Calu3 (cell line): ENCODE results near the gene GPER1. TPM values are rescaled to one million over a fixed set of nuclear protein-coding genes. Genes with fewer than 3 reads are reported as not detected.
"Not testable (repeated sequence)": the region's sequence is repeated elsewhere in the genome, so short reads cannot be mapped to it uniquely, and the experiment has no call there.

Source experiments
- BruUV-seq: library from RNA; stranded (reverse); fragments of 400-500 nt; replicated peaks from 2 replicates; lab custom pipeline; 2021; lab: Mats Ljungman, UMichigan
- CTCF ChIA-PET: fragments of 300-600 bp; sonication (Branson Sonifier 250); formaldehyde crosslinking; loops from one replicate; lab custom pipeline; 2022; ENCODE audit warnings: antibody characterized with exemption; lab: Charles Lee
- DNase-seq: peaks from one replicate; pipeline ENCODE4 v3.0.0; 2022
- H3K27ac Mint-ChIP-seq: one replicate; pipeline ENCODE4 v1.8.0; 2022; ENCODE audit warnings: mixed read lengths; ENCODE audit not compliant: unreplicated experiment
- H3K27me3 Mint-ChIP-seq: one replicate; pipeline ENCODE4 v1.8.0; 2022; ENCODE audit warnings: mixed read lengths; ENCODE audit not compliant: unreplicated experiment
- H3K36me3 Mint-ChIP-seq: one replicate; pipeline ENCODE4 v1.8.0; 2022; ENCODE audit warnings: mild to moderate bottlenecking, moderate library complexity, mixed read lengths; ENCODE audit not compliant: insufficient read depth, unreplicated experiment
- H3K4me1 Mint-ChIP-seq: one replicate; pipeline ENCODE4 v1.8.0; 2022; ENCODE audit warnings: mild to moderate bottlenecking, low read depth, mixed read lengths; ENCODE audit not compliant: unreplicated experiment
- H3K4me3 Mint-ChIP-seq: one replicate; pipeline ENCODE4 v1.8.0; 2022; ENCODE audit warnings: mild to moderate bottlenecking, low read depth, moderate library complexity, mixed read lengths; ENCODE audit not compliant: unreplicated experiment
- H3K9me3 Mint-ChIP-seq: one replicate; pipeline ENCODE4 v1.8.0; 2022; ENCODE audit warnings: low read depth, mixed read lengths; ENCODE audit not compliant: unreplicated experiment
- CTCF ChIP-seq: fragments of 200-600 bp; IDR thresholded peaks from one replicate; pipeline ENCODE4 v1.8.0; 2022; ENCODE audit warnings: antibody characterized with exemption; ENCODE audit not compliant: unreplicated experiment
- intact Hi-C: fragments of 100-400 bp; cut with micrococcal nuclease; formaldehyde crosslinking; loops from one replicate; pipeline ENCODE4 v1.10.0; 2022; ENCODE audit not compliant: unreplicated experiment
- total RNA-seq: library from RNA; stranded (reverse); gene quantifications from 2 replicates; pipeline ENCODE4 v1.2.3, GENCODE V29; 2022

The GPER1 gene
- total RNA-seq, 1 experiment from 2014 or later, result 0.26 TPM

DNA sequence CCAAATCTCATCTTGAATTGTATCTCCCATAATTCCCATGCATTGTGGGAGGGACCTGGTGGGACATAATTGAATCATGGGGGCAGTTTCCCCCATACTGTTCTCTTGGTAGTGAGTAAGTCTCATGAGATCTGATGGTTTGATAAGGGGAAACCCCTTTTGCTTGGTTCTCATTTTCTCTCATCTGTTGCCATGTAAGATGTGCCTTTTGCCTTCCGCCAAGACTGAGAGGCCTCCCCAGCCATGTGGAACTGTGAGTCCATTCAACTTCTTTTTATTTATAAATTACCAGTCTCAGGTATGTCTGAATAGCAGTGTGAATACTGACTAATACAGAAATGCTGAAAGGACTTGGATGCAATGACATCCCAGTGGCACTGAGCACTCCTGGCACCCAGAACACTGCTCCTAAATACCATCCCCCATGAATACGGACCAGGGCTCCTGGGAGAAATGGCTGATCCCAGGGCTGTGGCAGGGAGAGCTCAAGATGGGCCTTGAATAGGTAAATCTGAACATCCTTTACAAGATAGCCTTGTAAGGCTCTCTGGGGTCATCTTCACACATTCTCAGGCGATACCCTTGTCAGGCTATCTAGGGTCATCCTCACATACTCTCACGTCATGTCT, 52.7 kb downstream of the GPER1 start:
- peaks cover 28% of the 10 kb centered on the region for H3K36me3 Mint-ChIP-seq
- DNase-seq, result no peak
- no peak overlapping the region for H3K27ac Mint-ChIP-seq
- CTCF ChIA-PET, result interaction anchor here (2.3 kb wide), 1 partner anchor 17 kb away, joined by 17 read pairs; no protein-coding TSS in a partner anchor
- H3K4me1 Mint-ChIP-seq, result peaks cover 13% of the 10 kb centered on the region
- no TSS peak for BruUV-seq
- intact Hi-C loops, result no loop called here
- no peaks in the 10 kb centered on the region for H3K9me3 Mint-ChIP-seq
- H3K27me3 Mint-ChIP-seq, result no peaks in the 10 kb centered on the region
- H3K4me3 Mint-ChIP-seq, result no peak overlapping the region
- no peak for TF ChIP-seq CTCF

DNA sequence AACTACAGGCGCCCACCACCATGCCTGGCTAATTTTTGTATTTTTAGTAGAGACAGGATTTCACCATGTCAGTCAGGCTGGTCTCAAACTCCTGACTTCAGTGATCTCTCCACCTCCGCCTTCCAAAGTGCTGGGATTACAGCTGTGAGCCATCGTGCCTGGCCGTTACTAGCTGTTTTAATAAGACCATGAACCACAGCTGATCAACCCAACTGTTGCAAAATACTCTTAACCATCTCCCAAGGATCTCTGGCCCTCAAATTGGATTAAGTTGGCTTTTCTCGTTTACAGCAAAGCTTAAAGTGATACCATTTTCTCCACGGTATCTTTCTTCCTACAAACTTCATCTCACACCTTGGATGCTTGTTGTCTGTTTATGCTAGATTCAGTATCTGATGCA, 53.7 kb downstream of the GPER1 start:
- no TSS peak for BruUV-seq
- H3K9me3 Mint-ChIP-seq, result no peaks in the 10 kb centered on the region
- H3K4me1 Mint-ChIP-seq, result peaks cover 9% of the 10 kb centered on the region
- intact Hi-C loops, result no loop called here
- H3K27ac Mint-ChIP-seq, result no peak overlapping the region
- no peak overlapping the region for H3K4me3 Mint-ChIP-seq
- no peak for TF ChIP-seq CTCF
- peaks cover 28% of the 10 kb centered on the region for H3K36me3 Mint-ChIP-seq
- H3K27me3 Mint-ChIP-seq, result no peaks in the 10 kb centered on the region
- CTCF ChIA-PET, result interaction anchor here (1.0 kb wide), 1 partner anchor 15 kb away, joined by 3 read pairs; no protein-coding TSS in a partner anchor
- no peak for DNase-seq

DNA sequence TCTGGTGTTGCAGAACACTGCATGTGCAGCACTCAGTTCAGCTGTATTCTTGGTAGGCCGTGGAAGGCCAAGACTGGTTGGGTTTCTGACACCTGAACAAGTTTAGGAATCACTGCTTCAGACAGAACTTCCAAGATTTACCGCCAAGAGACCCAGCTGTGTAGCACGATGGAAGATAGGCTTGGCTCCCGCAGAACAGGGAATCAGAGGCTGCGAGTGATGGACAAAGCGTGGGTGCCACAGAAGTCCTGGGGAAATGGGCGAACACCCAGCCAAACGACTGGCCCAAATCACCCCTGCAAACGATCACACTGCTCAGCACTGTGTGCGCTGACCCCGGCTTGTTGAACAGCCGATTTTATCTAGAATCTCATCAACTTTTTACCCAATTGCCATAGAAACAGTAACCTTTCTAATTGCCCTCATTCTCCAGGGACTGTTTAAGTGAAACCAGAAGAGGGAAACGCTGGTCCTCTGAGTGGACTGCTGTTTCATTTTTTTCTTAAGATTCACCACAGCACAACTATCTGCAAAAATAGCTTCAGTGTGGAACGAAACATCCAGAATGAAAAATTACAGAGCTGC, 54.2 kb downstream of the GPER1 start:
- H3K36me3 Mint-ChIP-seq, result peaks cover 23% of the 10 kb centered on the region
- H3K4me1 Mint-ChIP-seq, result peaks cover 4% of the 10 kb centered on the region
- TF ChIP-seq CTCF, result no peak
- no peak overlapping the region for H3K4me3 Mint-ChIP-seq
- BruUV-seq, result no TSS peak
- DNase-seq, result no peak
- H3K27ac Mint-ChIP-seq, result no peak overlapping the region
- intact Hi-C loops, result no loop called here
- H3K9me3 Mint-ChIP-seq, result no peaks in the 10 kb centered on the region
- no peaks in the 10 kb centered on the region for H3K27me3 Mint-ChIP-seq
- CTCF ChIA-PET, result interaction anchor here (1.0 kb wide), 1 partner anchor 15 kb away, joined by 3 read pairs; no protein-coding TSS in a partner anchor

DNA sequence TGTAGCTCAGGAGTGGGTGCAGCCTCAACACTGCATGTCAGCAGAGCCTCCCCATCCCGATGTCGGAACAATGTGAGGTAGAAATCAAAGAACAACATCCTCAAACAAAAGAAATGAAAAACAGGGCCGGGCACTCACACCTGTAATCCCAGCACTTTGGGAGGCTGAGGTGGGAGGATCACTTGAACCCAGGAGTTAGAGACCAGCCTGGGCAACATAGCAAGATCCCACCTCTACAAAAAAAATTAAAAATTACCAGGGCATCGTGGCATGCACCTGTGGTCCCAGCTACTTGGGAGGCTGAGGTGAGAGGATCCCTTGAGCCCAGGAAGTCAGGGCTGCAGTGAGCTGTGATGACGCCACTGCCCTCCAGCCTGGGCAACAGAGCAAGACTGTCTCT, 55.1 kb downstream of the GPER1 start:
- H3K27me3 Mint-ChIP-seq, H3K27ac Mint-ChIP-seq, H3K4me3 Mint-ChIP-seq, CTCF ChIA-PET, H3K9me3 Mint-ChIP-seq, intact Hi-C loops, H3K4me1 Mint-ChIP-seq, DNase-seq, BruUV-seq: not testable (repeated sequence)
- H3K36me3 Mint-ChIP-seq, result peaks cover 15% of the 10 kb centered on the region

Other genes with a start within 250 kb of the GPER1 start
- gene GET4, start 211.6 kb upstream of the GPER1 start, total RNA-seq, result 145 and 167 TPM in 2 replicates
- gene ADAP1, start 133.4 kb upstream of the GPER1 start, total RNA-seq, result 173 and 220 TPM in 2 replicates
- 37.4 and 39.1 TPM in 2 replicates for gene COX19, start 112.6 kb upstream of the GPER1 start, total RNA-seq
- gene CYP2W1, start 104.9 kb upstream of the GPER1 start, total RNA-seq, result 0.71 and 1.3 TPM in 2 replicates
- gene GPR146, start 43.6 kb upstream of the GPER1 start, total RNA-seq, result 0.66 and 1.8 TPM in 2 replicates
- 51.2 and 56.6 TPM in 2 replicates for gene ZFAND2A, start 72.1 kb downstream of the GPER1 start, total RNA-seq
- not detected in 2 replicates for gene UNCX, start 144.8 kb downstream of the GPER1 start, total RNA-seq